Erythroblast (primary cell): Measurements from ENCODE around the gene HERC2.

Source experiments
- GATA1 ChIP-seq: IDR thresholded peaks from 2 replicates; pipeline ENCODE4 v1.6.1; 2011; ENCODE audit warnings: low read depth, mild to moderate bottlenecking, control low read depth, low read length, moderate library complexity
- POLR2A ChIP-seq: IDR thresholded peaks from 2 replicates; pipeline ENCODE4 v1.6.1; 2011; ENCODE audit warnings: mild to moderate bottlenecking, low read length

GRCh38 chr15:28096670-28097431 lies 225.1 kb downstream of the HERC2 start:
- TF ChIP-seq POLR2A (no peak), GATA1 (no peak)
